HG02571 (cell line): Measurements from ENCODE around the gene SLFN12L.
"Not testable (repeated sequence)": the region's sequence is repeated elsewhere in the genome, so short reads cannot be mapped to it uniquely, and the experiment has no call there.

ENCODE experiments used
- ATAC-seq: cut with Tn5 transposase; IDR thresholded peaks from one replicate; pipeline ENCODE4 v1.9.1; 2021; ENCODE audit warnings: mild to moderate bottlenecking, moderate library complexity; ENCODE audit not compliant: unreplicated experiment

Gene SLFN12L

GRCh38 chr17:35537601-35538141, at the start of gene SLFN12L:
TSS of gene SLFN12L (minus strand) at chr17:35537678. CDS start at chr17:35522364, 15,314 bp downstream.
- no peak for ATAC-seq

- ATAC-seq = peak; percentile 9
These were observed 49.1 kb upstream of the SLFN12L start for GRCh38 chr17:35586569-35587073.

- no peak for ATAC-seq
These were observed 46.6 kb upstream of the SLFN12L start for GRCh38 chr17:35584061-35584460.

DNA sequence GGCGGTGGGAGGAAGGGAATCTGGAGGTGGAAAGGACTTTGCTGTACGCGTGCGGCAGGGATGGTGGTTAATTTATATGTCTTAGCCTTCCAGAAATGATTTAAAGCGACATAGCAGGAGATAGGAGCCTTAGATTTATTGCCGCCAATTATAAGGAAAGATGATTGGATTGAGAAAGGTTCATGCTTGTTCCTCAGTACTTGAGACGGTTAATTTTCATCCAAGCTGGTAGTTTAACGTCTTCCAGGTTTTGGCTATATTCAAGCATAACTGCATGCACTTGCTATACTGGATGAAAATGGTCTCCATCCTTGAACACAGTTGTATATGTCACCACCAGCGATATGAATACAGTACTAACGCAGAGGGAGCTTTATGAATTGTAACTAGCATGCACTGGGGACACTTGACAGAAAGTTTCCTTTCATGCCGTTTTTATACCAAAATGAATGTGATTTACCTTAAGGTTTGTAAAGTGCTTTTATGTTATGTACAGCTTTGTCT, 41.5 kb upstream of the SLFN12L start:
- no peak for ATAC-seq

- ATAC-seq = peak; percentile 82
These were observed 40.9 kb upstream of the SLFN12L start, which contains the start of gene PEX12 for GRCh38 chr17:35578197-35578928. TSS of gene PEX12 (minus strand) at chr17:35578571. CDS start at chr17:35578021, 550 bp downstream.

- no peak for ATAC-seq
These were observed 40.3 kb upstream of the SLFN12L start for GRCh38 chr17:35577830-35578196.

- no peak for ATAC-seq
These were observed 38.3 kb upstream of the SLFN12L start for GRCh38 chr17:35575759-35576158.

GRCh38 chr17:35569405-35569804, 31.9 kb upstream of the SLFN12L start:
- no peak for ATAC-seq

GRCh38 chr17:35568561-35568960, 31.1 kb upstream of the SLFN12L start:
- no peak for ATAC-seq

DNA sequence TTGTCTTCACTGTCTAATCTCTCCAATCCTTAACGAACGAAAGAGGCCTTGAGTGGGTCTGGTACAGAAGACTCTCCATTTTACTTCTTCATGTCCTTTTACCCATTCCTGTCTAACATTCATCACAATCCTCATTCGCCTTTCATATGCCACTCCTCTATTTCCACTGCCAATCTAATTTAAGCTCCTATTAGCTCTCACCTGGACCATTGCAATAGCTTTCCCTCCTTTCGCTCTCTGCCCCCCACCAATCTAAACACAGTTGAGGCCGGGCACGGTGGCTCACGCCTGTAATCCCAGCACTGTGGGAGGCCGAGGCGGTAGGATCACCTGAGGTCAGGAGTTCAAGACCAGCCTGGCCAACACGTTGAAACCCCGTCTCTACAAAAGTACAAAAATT, 29.5 kb upstream of the SLFN12L start:
- ATAC-seq = no peak

GRCh38 chr17:35563181-35563580, 25.7 kb upstream of the SLFN12L start:
- ATAC-seq = not testable (repeated sequence)

- no peak for ATAC-seq
These were observed 23.2 kb upstream of the SLFN12L start, which contains the start of gene SLFN14 for GRCh38 chr17:35560703-35561102. TSS of gene SLFN14 (minus strand) at chr17:35560819. CDS start at chr17:35558062, 2,757 bp downstream.

DNA sequence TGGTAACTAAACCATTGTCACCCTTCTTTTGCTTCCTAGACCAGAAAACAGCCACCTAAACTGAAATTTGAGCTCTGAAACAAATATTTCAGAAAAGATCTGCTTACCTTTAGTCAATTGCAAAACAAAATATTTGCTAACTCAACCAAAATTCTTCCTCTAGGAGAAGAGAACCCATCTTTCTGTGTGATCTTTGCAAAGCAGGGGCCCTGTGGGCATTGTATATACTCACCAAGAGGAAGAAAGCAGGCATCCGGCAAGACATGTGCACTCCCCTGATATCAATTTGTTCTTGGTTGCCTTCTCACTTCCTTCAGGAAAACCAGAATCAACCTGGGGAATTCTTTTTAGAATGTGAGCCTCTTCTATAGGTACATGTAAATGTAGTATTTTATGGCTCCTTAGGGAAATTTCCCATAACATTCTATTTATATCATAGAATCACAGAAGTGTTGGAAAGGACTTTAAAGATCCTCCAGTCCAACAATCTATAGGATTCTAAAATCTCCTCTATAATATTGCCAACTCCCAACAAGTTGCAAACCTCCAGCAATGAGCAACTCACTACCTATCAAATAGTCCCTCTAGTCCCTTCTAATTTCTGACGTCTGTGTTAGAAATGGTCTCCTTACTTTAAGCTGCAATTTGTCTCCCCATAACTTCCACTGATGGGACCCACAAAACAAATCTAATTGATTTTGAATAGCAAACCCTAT, 22.2 kb upstream of the SLFN12L start:
- no peak for ATAC-seq

GRCh38 chr17:35557353-35557752, 19.9 kb upstream of the SLFN12L start:
- ATAC-seq = no peak

DNA sequence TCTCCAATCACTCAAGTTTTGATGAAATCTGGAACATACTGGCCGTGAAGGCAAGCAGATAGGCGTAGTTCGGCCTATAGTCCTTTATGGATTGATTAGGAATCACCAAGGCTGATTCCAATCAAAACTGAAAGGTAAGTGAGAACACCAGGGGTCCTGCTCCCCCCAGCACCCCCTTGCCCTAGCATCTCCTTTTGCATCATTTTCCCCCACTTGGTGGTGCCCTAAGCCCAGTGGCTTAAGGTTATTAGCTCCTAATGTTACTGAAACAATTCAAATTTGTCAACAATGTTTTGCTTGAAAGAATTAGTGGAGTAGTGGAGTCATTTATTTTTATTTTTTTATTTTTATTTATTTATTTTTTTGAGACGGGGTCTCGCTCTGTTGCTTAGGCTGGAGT, 18.2 kb upstream of the SLFN12L start:
- ATAC-seq = no peak

DNA sequence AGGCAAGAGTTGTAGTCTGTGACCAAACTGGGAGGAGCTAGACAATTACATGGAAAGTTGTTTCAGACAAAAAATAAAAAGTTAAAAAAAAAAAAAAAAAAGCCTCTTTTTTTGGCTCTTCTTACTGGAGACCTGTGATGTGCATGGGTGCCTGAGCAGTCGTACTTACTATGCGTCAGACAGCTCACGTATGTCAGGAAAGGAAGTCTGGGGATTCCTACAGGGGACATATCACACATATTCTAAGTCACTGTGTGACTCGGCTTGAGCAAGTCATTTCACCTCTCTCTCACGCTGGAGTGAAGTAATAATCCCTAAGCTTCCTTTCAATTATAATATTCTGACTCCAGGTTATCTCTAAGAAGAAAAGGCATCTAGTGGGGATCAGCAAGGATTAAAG, 17.2 kb upstream of the SLFN12L start:
- ATAC-seq = no peak

- ATAC-seq = no peak
These were observed 15.8 kb upstream of the SLFN12L start for GRCh38 chr17:35553310-35553709.

DNA sequence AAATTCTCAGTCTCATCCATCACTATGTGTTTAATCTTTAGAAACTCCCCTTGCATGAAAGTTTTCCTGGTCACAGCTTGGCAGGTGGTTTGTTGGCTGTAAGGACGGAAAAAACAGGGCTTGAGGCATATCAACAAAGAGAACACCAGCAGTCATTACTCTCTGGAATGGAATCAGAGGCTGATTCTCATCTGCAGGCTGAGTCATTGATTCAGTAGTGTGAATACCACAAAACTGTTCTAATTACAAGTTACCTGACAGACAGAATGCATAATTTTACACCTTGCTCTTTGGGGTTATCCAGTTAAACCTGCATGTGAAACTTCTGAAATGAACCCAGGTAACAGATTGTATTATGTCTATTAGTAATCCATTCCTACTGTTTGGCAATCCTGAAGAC, 11.5 kb upstream of the SLFN12L start:
- ATAC-seq = no peak

DNA sequence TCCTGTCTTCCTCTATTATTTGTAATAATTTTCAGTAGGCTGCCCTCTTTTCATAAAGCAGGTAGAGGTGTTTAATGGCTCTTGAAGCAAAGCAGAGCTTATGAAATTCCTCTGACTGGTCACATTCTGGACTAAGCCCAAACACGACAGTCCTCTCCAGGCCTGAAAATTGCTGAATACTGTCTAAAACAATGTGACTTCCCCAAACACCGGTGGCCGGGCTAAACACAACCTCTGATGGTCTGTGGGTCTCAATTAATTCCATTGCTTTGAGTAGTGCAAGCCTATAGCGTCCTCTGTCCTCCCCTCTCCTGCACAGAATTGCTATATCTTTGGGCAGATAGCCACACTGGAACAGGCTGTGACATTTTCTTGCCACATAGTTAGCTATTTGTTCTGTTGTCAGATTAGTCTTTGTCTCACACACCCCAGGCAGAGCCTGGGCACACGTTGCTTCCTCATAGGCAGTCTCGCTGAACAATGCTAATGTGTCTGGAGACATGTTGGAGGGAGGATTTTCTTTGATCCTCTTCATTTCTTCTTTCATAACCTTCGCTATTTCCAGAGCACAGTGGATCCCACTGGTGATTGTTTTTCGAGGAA, 10.8 kb upstream of the SLFN12L start:
- ATAC-seq = no peak

DNA sequence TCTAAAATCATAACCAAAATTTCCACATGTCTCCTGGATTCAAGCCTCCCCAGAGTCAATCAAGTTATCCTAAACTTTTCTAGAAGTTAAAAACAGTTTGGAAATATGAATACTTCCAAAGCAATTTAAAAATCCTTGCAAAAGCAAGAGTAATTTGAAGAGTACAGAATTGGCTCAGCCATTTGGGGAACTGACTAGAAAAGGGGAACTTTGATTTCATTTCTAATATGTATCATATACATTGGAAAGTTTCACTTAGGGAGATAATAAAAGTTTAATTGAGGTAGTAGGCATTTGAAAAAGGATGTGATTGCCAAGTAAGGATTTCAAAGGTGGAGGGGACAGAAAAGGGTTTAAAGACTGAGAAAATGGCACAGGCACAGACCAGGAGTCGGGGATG, 9.0 kb upstream of the SLFN12L start:
- ATAC-seq = no peak

- no peak for ATAC-seq
These were observed 7.7 kb upstream of the SLFN12L start for GRCh38 chr17:35545150-35545549.
